Stimulated activated memory B cell treated with anti-CD40 and anti-IgM and Interleukin-4, amounts not matched to agents 10 μg/mL and 1 μg/mL and 100 μg/mL, for 72 hours (primary cell): Measurements from ENCODE around the gene KIAA0930.

Experiments used
- ATAC-seq: fragments of 150-1000 bp; cut with Tn5 transposase; 2 replicates; pipeline ENCODE4 v1.10.0; 2021
- H3K27ac Mint-ChIP-seq: one replicate; pipeline ENCODE4 v1.8.0; 2022; ENCODE audit warnings: mild to moderate bottlenecking, mixed read lengths
- H3K27me3 Mint-ChIP-seq: one replicate; pipeline ENCODE4 v1.8.0; 2022; ENCODE audit warnings: mixed read lengths
- H3K36me3 Mint-ChIP-seq: one replicate; pipeline ENCODE4 v1.8.0; 2022; ENCODE audit warnings: mixed read lengths
- H3K4me1 Mint-ChIP-seq: one replicate; pipeline ENCODE4 v1.8.0; 2022; ENCODE audit warnings: mixed read lengths
- H3K4me3 Mint-ChIP-seq: one replicate; pipeline ENCODE4 v1.8.0; 2022; ENCODE audit warnings: mild to moderate bottlenecking, moderate library complexity, mixed read lengths
- H3K9me3 Mint-ChIP-seq: one replicate; pipeline ENCODE4 v1.8.0; 2022; ENCODE audit warnings: mixed read lengths

KIAA0930 gene

DNA sequence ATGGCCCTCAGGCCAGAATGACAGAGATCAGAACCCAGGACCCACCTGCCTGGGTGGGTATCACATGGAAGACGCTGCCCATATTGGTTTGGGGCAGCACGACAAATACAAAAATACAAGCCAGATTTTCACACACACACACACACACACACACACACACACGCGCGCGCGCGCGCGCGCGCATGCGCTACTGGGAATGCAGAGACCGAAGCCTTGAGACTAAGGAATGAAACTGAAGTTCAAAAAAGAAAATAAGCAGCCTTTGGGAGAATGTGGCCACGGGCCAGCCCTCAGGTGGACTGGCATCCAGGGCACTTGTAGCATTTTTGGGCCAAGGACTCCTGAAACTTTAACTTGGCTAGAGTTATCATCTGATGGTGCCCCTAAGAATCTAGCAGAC is 98.3 kb downstream of the KIAA0930 start:
- H3K27me3 Mint-ChIP-seq = no peaks in the 10 kb centered on the region
- H3K27ac Mint-ChIP-seq = no peak overlapping the region
- H3K36me3 Mint-ChIP-seq = peaks cover 26% of the 10 kb centered on the region
- H3K4me1 Mint-ChIP-seq = no peaks in the 10 kb centered on the region
- no peak for ATAC-seq
- H3K4me3 Mint-ChIP-seq = no peak overlapping the region
- peaks cover 3% of the 10 kb centered on the region for H3K9me3 Mint-ChIP-seq
